ES-I3 (cell line): Measurements from ENCODE around the gene ZDHHC9.

Experiments used
- H3K36me3 ChIP-seq: 2 replicates; pipeline ENCODE4 v1.6.1; 2013; ENCODE audit warnings: mild to moderate bottlenecking, low read length, control low read depth, moderate library complexity; ENCODE audit not compliant: insufficient read depth
- H3K4me1 ChIP-seq: 2 replicates; pipeline ENCODE4 v1.6.1; 2013; ENCODE audit warnings: mild to moderate bottlenecking, control low read depth, low read length; ENCODE audit not compliant: insufficient read depth
- H3K9ac ChIP-seq: 2 replicates; pipeline ENCODE4 v1.6.1; 2013; ENCODE audit warnings: low read depth, mild to moderate bottlenecking, low read length, moderate library complexity
- H3K9me3 ChIP-seq: 2 replicates; pipeline ENCODE4 v1.6.1; 2013; ENCODE audit warnings: mild to moderate bottlenecking, low read length, moderate library complexity; ENCODE audit not compliant: control insufficient read depth, insufficient read depth

ZDHHC9 gene

GRCh38 chrX:129754056-129755024 lies 89.3 kb downstream of the ZDHHC9 start:
- H3K9ac ChIP-seq: no peak overlapping the region; the same call in 1 of the 2 replicates
- no peaks in the 10 kb centered on the region for H3K9me3 ChIP-seq
- H3K36me3 ChIP-seq: no peaks in the 10 kb centered on the region
- peaks cover 9% of the 10 kb centered on the region; the same call in 1 of the 2 replicates for H3K4me1 ChIP-seq
